ENCODE results near the gene OXCT1.

The OXCT1 gene

DNA sequence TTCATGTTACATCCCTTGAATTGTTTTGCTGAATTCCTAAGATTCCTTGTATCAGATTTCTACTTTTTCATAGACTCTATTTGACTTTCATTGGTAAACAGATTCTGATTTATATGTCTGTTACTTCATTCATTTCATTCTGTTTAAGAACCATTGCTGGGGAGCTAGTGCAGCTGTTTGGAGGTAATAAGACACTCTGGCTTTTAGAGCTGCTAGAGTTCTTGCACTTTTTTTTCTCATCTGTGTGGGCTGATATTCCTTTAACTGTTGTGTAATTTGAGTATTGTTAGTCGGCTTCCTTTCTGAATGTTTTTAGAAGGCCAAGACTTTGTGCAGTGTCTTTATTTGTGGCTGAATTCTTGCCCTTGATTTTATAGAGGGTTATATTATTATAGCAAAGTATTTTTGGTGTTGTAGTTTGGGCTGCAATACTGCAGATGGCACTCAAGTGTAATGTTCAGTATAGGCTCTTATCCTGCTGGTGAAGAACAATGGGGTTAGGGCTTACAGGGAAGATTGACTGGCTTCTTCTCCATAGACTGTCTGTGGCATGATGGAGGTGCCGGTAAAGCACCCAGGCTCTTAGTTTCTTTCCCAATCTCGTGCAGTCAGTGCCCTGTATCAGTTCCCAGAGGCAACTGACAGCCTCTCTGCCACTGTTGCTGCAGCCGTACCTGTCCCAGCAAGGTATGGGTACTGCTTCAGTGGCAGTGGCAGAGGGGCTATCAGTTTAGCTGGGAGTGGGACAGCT is 162.2 kb downstream of the OXCT1 start:
- DNase-seq: no peak

DNA sequence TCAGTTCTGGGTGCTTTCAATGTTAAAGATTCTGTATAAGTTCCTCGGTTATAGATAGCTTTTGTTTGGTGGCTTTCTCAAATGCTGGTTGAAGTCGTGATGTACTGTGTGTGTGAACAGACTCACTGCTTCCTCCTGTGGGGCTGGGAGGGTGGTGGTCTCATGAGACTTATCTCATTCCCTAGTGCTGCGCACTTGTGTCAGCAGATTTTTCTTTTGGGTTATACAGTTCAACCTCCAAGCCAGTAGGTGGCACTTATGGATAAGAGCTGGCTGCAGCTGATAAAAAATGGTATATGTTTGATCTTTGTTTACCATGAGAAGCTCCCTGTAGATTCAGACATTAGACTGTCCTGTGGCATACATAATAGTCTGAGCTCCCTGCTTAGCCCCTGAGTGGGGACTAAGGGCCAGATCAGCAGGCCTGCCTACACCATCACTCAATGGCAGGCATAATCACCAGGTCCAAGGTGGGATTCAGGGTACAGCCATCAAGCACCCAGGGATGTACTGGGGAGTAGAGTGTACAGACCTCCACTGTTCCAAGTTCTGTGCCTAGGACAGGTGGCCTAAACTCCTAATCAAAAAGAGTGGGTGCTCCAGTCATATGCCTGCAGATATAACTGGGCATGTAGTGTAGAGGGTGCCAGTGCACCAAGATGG is 174.2 kb downstream of the OXCT1 start:
- no peak for DNase-seq

DNA sequence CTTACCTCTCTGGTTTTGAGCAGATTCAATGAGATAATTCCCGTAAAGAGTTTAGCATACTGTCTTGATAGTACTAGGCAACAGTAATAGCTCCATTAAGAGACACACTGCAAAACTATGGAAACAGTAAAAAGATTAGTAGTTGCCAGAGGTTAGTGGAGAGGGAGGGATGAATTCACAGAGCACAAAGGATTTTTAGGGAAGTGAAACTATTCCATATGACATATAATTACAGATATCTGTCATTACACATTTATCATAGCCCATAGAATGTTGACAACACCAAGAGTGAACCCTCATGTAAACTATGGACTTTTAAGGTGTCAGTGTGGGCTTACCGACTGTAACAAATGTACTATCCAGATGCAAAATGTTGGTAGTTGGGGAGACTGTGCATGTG is 183.5 kb downstream of the OXCT1 start:
- no peak for DNase-seq

DNA sequence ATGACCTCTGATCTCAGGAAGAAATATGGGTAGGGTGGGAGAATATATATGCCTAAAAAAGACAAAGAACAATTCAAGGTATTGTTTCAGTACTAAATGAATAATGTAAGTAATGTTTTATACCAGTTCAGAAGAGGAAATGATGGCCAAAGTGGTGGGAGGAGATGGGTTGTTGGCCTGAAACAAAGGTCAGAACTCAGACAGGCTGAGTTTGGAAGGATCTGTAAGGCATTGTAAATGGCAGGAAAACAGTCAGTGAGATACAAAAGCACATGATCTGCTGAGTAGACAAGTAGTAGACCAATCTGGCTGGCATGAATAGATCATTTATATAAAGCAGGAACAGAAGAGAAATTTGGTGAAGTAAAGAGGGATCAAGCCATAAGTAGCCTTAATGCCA is 184.0 kb downstream of the OXCT1 start:
- DNase-seq: no peak

DNA sequence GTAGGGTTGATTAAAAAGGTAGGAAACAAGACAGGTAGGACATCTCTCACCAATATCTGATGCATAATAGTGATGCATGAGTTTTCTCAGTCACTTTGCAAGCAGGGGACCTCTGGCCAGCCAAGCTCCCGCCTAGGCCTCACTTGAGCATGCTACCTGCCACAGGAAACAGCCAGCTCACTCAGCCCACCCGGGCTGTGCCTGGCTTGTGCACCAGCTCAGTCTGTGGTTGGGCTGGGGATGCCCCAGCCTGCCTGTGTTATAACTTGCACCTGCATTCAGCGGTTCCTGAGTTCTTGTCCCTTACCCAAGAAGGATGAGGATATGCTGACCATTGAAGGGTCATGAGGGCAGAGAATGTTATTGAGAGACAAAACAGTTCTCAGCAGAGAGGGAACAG is 187.0 kb downstream of the OXCT1 start:
- no peak for DNase-seq

DNA sequence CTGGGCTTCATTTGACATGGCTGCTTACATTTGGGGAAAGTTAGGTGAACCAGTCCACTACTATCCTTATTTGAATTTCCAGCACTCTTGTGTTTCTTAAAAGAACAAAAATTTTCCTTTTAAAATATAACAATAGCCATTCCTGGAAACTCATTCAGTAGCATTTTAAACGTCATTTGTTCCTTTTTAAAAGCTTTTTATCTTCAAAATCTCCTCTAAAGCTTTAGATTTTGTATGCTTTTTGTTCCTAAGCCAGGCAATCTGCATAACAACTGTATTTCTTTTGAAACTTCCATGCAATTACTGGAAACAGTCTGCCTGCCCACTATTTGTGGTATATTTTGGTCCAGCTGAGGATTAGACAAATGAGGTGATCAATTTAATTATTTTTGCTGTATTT is 187.6 kb downstream of the OXCT1 start:
- DNase-seq: no peak

DNA sequence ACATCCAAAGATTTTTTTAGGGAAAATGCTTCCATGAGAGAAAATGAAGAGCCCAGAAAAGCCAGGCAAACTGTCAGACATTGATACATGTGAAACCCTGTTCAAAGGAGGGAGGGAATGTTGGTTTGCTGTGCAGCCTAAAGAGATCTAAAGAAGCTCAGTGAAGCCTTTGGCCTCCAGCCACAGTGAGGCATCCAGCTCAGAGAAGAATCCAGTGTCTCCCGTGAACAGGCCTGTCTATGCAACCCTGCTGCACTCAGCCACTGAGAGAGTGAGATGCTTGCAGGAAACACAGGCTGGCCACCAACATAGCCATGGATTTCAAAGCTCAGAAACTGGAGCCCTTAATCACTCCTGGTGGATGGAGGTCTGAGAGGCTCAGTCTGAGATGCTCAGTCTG is 188.4 kb downstream of the OXCT1 start:
- no peak for DNase-seq
